GM12874 (cell line): ENCODE results near the gene KIF4A.

Source experiments
- TF ChIP-seq, protein P1 (sequence below): IDR thresholded peaks from 2 replicates; pipeline ENCODE4 v1.5.1; 2011; ENCODE audit warnings: low read depth, mild to moderate bottlenecking, control low read depth, low read length, moderate library complexity; ENCODE audit not compliant: insufficient read depth

KIF4A gene

DNA sequence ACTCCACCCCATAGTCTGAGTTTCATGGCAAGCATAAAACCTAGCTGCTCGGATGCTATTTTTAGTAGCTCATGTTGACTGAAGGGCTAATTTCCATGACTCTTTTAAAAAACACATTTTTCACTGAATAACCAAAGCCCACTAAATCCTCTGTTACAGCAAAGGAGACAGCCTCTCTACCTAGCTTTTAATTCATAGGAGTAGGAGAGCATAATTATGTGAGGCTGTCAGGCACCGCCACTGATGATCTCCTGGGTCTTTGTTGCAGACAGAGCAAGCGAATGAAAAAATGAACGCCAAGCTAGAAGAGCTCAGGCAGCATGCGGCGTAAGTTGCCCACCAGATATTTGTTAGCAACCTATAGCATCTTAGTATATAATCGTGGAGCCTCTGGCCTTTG lies 53.5 kb downstream of the KIF4A start:
- TF ChIP-seq, protein P1, sequence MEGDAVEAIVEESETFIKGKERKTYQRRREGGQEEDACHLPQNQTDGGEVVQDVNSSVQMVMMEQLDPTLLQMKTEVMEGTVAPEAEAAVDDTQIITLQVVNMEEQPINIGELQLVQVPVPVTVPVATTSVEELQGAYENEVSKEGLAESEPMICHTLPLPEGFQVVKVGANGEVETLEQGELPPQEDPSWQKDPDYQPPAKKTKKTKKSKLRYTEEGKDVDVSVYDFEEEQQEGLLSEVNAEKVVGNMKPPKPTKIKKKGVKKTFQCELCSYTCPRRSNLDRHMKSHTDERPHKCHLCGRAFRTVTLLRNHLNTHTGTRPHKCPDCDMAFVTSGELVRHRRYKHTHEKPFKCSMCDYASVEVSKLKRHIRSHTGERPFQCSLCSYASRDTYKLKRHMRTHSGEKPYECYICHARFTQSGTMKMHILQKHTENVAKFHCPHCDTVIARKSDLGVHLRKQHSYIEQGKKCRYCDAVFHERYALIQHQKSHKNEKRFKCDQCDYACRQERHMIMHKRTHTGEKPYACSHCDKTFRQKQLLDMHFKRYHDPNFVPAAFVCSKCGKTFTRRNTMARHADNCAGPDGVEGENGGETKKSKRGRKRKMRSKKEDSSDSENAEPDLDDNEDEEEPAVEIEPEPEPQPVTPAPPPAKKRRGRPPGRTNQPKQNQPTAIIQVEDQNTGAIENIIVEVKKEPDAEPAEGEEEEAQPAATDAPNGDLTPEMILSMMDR = no peak

- TF ChIP-seq, protein P1 = no peak
These were observed 56.6 kb downstream of the KIF4A start for GRCh38 chrX:70346418-70347070.

GRCh38 chrX:70352496-70352895 lies 62.6 kb downstream of the KIF4A start:
- TF ChIP-seq, protein P1 = no peak

DNA sequence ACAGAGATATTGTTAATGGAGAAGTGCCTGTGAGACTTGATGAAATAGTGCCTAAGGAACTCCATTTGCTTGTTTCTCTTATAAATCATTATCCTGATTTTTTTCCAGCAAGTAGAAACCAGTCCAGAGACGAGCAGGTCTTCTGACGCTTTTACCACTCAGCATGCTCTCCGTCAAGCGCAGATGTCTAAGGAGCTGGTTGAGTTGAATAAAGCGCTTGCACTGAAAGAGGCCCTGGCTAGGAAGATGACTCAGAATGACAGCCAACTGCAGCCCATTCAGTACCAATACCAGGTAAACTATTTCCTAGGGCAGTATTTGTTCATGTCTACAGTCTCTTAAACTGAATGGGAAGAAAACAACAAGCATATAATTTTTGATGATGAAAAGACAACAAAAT lies 63.6 kb downstream of the KIF4A start:
- TF ChIP-seq, protein P1 = no peak

DNA sequence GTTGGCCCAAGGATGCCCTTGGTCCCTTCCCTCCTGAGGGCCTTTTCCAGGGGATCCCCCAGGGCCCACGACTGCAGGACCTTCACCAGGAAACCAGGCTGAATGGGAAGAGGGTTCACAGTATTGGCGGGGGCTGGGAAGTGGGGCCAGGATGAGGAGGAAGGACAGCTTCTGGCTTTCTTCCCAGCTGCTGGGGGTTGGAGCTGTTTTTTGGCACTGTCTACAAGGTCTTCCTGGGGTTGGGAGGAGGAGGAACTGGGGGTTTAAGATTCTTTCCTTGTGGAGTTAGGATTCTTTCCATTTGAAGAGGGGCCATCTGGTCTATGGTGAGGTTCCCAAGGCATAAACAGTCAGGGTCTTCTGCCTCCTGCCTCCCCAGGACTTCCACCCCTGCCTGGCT lies 64.8 kb downstream of the KIF4A start:
- TF ChIP-seq, protein P1 = no peak

DNA sequence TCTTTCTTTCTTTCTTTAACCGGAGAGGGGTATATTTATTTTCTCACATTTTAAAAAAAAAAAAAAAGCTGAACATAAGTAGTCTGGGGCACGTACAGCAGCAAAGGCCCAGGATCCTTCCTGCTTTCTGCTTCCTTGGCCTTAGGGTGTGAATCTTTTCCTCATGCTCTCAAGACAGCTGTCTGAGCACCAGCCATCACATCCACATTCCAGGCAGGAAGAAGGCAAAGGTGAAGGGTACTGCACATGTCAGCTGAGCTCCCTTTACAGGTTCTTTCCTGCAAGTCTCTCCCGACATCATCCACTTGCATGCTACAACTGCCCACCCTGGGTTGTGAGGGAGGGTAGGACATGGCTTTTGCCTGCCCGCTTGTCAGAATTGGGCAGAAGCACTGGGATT lies 69.6 kb downstream of the KIF4A start:
- TF ChIP-seq, protein P1 = no peak

- TF ChIP-seq, protein P1 = no peak
These were observed 70.5 kb downstream of the KIF4A start for GRCh38 chrX:70360366-70360765.
